Prostate gland (tissue), 2 donors: ENCODE results near the gene CHRND.

Experiments
- CTCF ChIP-seq, 4 experiments: fragments of 200-600 bp in 2 of 4; fragments of 450-650 bp in 2 of 4; sonication (generic) in 2 of 4; IDR thresholded peaks; 1 replicate in 3 of 4; 2 replicates in 1 of 4; pipeline ENCODE4 v1.5.1; 2016 to 2019; ENCODE audit warnings: antibody characterized with exemption in 4 of 4, mild to moderate bottlenecking in 2 of 4, moderate library complexity in 2 of 4
- POLR2AphosphoS5 ChIP-seq: sonication (generic); formaldehyde crosslinking; IDR thresholded peaks from one replicate; pipeline ENCODE4 v1.6.1; 2017; ENCODE audit warnings: antibody characterized with exemption

- TF ChIP-seq CTCF (IDR thresholded peaks at IDR 0.05): no peak
- TF ChIP-seq POLR2AphosphoS5: no peak
These were observed 44.4 kb upstream of the CHRND start for GRCh38 chr2:232481322-232482140.
